ENCODE results near the gene SLC38A9. TPM values are rescaled to one million over a fixed set of nuclear protein-coding genes. Genes with fewer than 3 reads are reported as not detected.
"Not testable (repeated sequence)": the region's sequence is repeated elsewhere in the genome, so short reads cannot be mapped to it uniquely, and the experiment has no call there.

The SLC38A9 gene
- total RNA-seq, 2 experiments from 2014 or later, result 9.2 to 10.1 TPM

GRCh38 chr5:55622460-55622859 lies 89.7 kb downstream of the SLC38A9 start:
- Mint-ChIP-seq H3K4me3 (no peak overlapping the region), H3K27ac (no peak overlapping the region), H3K36me3 (ENCODE audit: low read depth) (peaks cover 2% of the 10 kb centered on the region), H3K9me3 (no peaks in the 10 kb centered on the region), H3K4me1 (ENCODE audit: low read depth) (peaks cover 4% of the 10 kb centered on the region), H3K27me3 (ENCODE audit: low read depth) (no peaks in the 10 kb centered on the region)
- intact Hi-C loops (cut with micrococcal nuclease), result no loop called here
- no peak for DNase-seq
- CTCF ChIA-PET, result no interaction called here

- peaks cover 4% of the 10 kb centered on the region for H3K4me1 Mint-ChIP-seq (ENCODE audit: low read depth)
- no peak overlapping the region for H3K27ac Mint-ChIP-seq
- no peak overlapping the region for H3K4me3 Mint-ChIP-seq
- H3K27me3 Mint-ChIP-seq (ENCODE audit: low read depth), result no peaks in the 10 kb centered on the region
- DNase-seq, result no peak
- CTCF ChIA-PET, result no interaction called here
- intact Hi-C loops (cut with micrococcal nuclease), result no loop called here
- peaks cover 2% of the 10 kb centered on the region for H3K36me3 Mint-ChIP-seq (ENCODE audit: low read depth)
- no peaks in the 10 kb centered on the region for H3K9me3 Mint-ChIP-seq
These were observed 90.9 kb downstream of the SLC38A9 start for GRCh38 chr5:55621229-55621628.

- CTCF ChIA-PET, result no interaction called here
These were observed 91.4 kb downstream of the SLC38A9 start for GRCh38 chr5:55620766-55621160.

GRCh38 chr5:55620009-55620765 lies 91.9 kb downstream of the SLC38A9 start:
- Mint-ChIP-seq H3K36me3 (ENCODE audit: low read depth) (no peaks in the 10 kb centered on the region), H3K4me3 (no peak overlapping the region), H3K27me3 (ENCODE audit: low read depth) (no peaks in the 10 kb centered on the region), H3K4me1 (ENCODE audit: low read depth) (no peaks in the 10 kb centered on the region), H3K9me3 (no peaks in the 10 kb centered on the region), H3K27ac (no peak overlapping the region)
- intact Hi-C loops (cut with micrococcal nuclease), result no loop called here
- no peak for DNase-seq
- CTCF ChIA-PET, result no interaction called here

More at GRCh38 chr5:55620766-55621160, 91.4 kb downstream of the SLC38A9 start:
- H3K4me3 Mint-ChIP-seq, result no peak overlapping the region
- no peaks in the 10 kb centered on the region for H3K9me3 Mint-ChIP-seq
- H3K27me3 Mint-ChIP-seq (ENCODE audit: low read depth), result no peaks in the 10 kb centered on the region
- intact Hi-C loops (cut with micrococcal nuclease), result no loop called here
- H3K27ac Mint-ChIP-seq, result no peak overlapping the region
- peaks cover 2% of the 10 kb centered on the region for H3K36me3 Mint-ChIP-seq (ENCODE audit: low read depth)
- H3K4me1 Mint-ChIP-seq (ENCODE audit: low read depth), result no peaks in the 10 kb centered on the region
- DNase-seq, result no peak

- intact Hi-C loops (cut with micrococcal nuclease), result no loop called here
These were observed 93.8 kb downstream of the SLC38A9 start for GRCh38 chr5:55618318-55618717.

GRCh38 chr5:55613112-55613868 lies 98.8 kb downstream of the SLC38A9 start:
- DNase-seq, result no peak
- no peaks in the 10 kb centered on the region for H3K27me3 Mint-ChIP-seq (ENCODE audit: low read depth)
- H3K36me3 Mint-ChIP-seq (ENCODE audit: low read depth), result no peaks in the 10 kb centered on the region
- H3K4me3 Mint-ChIP-seq, result no peak overlapping the region
- no peaks in the 10 kb centered on the region for H3K9me3 Mint-ChIP-seq
- intact Hi-C loops (cut with micrococcal nuclease), result no loop called here
- CTCF ChIA-PET, result interaction anchor here (1.2 kb wide), 1 partner anchor 79 kb away, joined by 3 read pairs; no protein-coding TSS in a partner anchor
- no peaks in the 10 kb centered on the region for H3K4me1 Mint-ChIP-seq (ENCODE audit: low read depth)
- no peak overlapping the region for H3K27ac Mint-ChIP-seq

More at GRCh38 chr5:55618318-55618717, 93.8 kb downstream of the SLC38A9 start:
- Mint-ChIP-seq H3K4me1 (ENCODE audit: low read depth) (no peaks in the 10 kb centered on the region), H3K4me3 (no peak overlapping the region), H3K36me3 (ENCODE audit: low read depth) (no peaks in the 10 kb centered on the region), H3K27ac (no peak overlapping the region), H3K27me3 (ENCODE audit: low read depth) (no peaks in the 10 kb centered on the region), H3K9me3 (no peaks in the 10 kb centered on the region)
- DNase-seq, result no peak
- CTCF ChIA-PET, result interaction anchor here (0.6 kb wide), 1 partner anchor 209 kb away, joined by 7 read pairs; no protein-coding TSS in a partner anchor

- Mint-ChIP-seq H3K27ac (no peak overlapping the region), H3K36me3 (ENCODE audit: low read depth) (no peaks in the 10 kb centered on the region), H3K27me3 (ENCODE audit: low read depth) (no peaks in the 10 kb centered on the region), H3K4me1 (ENCODE audit: low read depth) (no peaks in the 10 kb centered on the region), H3K4me3 (no peak overlapping the region), H3K9me3 (no peaks in the 10 kb centered on the region)
- intact Hi-C loops (cut with micrococcal nuclease), result no loop called here
- CTCF ChIA-PET, result interaction anchor here (0.6 kb wide), 1 partner anchor 589 kb away, joined by 3 read pairs; no protein-coding TSS in a partner anchor
- DNase-seq, result no peak
These were observed 101.6 kb downstream of the SLC38A9 start for GRCh38 chr5:55610542-55610941.

GRCh38 chr5:55609413-55609812 lies 102.7 kb downstream of the SLC38A9 start:
- DNase-seq, result no peak
- intact Hi-C loops (cut with micrococcal nuclease), result no loop called here
- H3K27ac Mint-ChIP-seq, result no peak overlapping the region
- H3K9me3 Mint-ChIP-seq, result no peaks in the 10 kb centered on the region
- no peaks in the 10 kb centered on the region for H3K36me3 Mint-ChIP-seq (ENCODE audit: low read depth)
- H3K4me3 Mint-ChIP-seq, result no peak overlapping the region
- no peaks in the 10 kb centered on the region for H3K27me3 Mint-ChIP-seq (ENCODE audit: low read depth)
- no peaks in the 10 kb centered on the region for H3K4me1 Mint-ChIP-seq (ENCODE audit: low read depth)
- CTCF ChIA-PET, result interaction anchor here (0.6 kb wide), 2 partner anchors 42 to 816 kb away, joined by 3 to 6 read pairs; no protein-coding TSS in a partner anchor

GRCh38 chr5:55608595-55609349 lies 103.4 kb downstream of the SLC38A9 start:
- intact Hi-C loops (cut with micrococcal nuclease), result no loop called here
- CTCF ChIA-PET, result interaction anchor here (0.6 to 1.1 kb wide), 2 partner anchors 33 to 816 kb away, joined by 3 read pairs; no protein-coding TSS in a partner anchor

GRCh38 chr5:55607309-55607708 lies 104.8 kb downstream of the SLC38A9 start:
- intact Hi-C loops (cut with micrococcal nuclease); H3K36me3 Mint-ChIP-seq (ENCODE audit: low read depth); H3K27ac Mint-ChIP-seq; H3K27me3 Mint-ChIP-seq (ENCODE audit: low read depth); H3K9me3 Mint-ChIP-seq; CTCF ChIA-PET; DNase-seq; H3K4me3 Mint-ChIP-seq; H3K4me1 Mint-ChIP-seq (ENCODE audit: low read depth): not testable (repeated sequence)

More at GRCh38 chr5:55608595-55609349, 103.4 kb downstream of the SLC38A9 start:
- Mint-ChIP-seq H3K27ac (no peak overlapping the region), H3K36me3 (ENCODE audit: low read depth) (no peaks in the 10 kb centered on the region), H3K27me3 (ENCODE audit: low read depth) (no peaks in the 10 kb centered on the region), H3K4me1 (ENCODE audit: low read depth) (no peaks in the 10 kb centered on the region), H3K4me3 (no peak overlapping the region), H3K9me3 (no peaks in the 10 kb centered on the region)
- no peak for DNase-seq

- H3K27me3 Mint-ChIP-seq (ENCODE audit: low read depth), result no peaks in the 10 kb centered on the region
- H3K4me1 Mint-ChIP-seq (ENCODE audit: low read depth), result peaks cover 23% of the 10 kb centered on the region
- no peak overlapping the region for H3K27ac Mint-ChIP-seq
- intact Hi-C loops (cut with micrococcal nuclease), result loop anchor here (5.0 kb wide), 1 partner anchor 162 kb away; no protein-coding TSS in a partner anchor
- H3K9me3 Mint-ChIP-seq, result no peaks in the 10 kb centered on the region
- no peak for DNase-seq
- no peaks in the 10 kb centered on the region for H3K36me3 Mint-ChIP-seq (ENCODE audit: low read depth)
- no peak overlapping the region for H3K4me3 Mint-ChIP-seq
- CTCF ChIA-PET, result no interaction called here
These were observed 107.5 kb downstream of the SLC38A9 start for GRCh38 chr5:55604611-55605067.

- intact Hi-C loops (cut with micrococcal nuclease), result loop anchor here (5.0 kb wide), 1 partner anchor 162 kb away; no protein-coding TSS in a partner anchor
- Mint-ChIP-seq H3K27ac (no peak overlapping the region), H3K4me3 (no peak overlapping the region), H3K27me3 (ENCODE audit: low read depth) (no peaks in the 10 kb centered on the region), H3K36me3 (ENCODE audit: low read depth) (no peaks in the 10 kb centered on the region), H3K9me3 (no peaks in the 10 kb centered on the region), H3K4me1 (ENCODE audit: low read depth) (peaks cover 24% of the 10 kb centered on the region)
- CTCF ChIA-PET, result interaction anchor here (1.1 kb wide), 1 partner anchor 19 kb away, joined by 3 read pairs; no protein-coding TSS in a partner anchor
- DNase-seq, result no peak
These were observed 108.2 kb downstream of the SLC38A9 start for GRCh38 chr5:55603922-55604321.
